ENCODE data around the gene TIAM2. TPM values are rescaled to one million over a fixed set of nuclear protein-coding genes. Genes with fewer than 3 reads are reported as not detected.

The TIAM2 gene
- total RNA-seq, 1 experiment from 2014 or later, result 12.9 TPM

- TF ChIP-seq CTCF (IDR thresholded peaks at IDR 0.05; ENCODE audit: unreplicated experiment), result no peak
Observed at GRCh38 chr6:155301867-155302266, 306.8 kb downstream of the TIAM2 start.

GRCh38 chr6:155303361-155303870 is 308.3 kb downstream of the TIAM2 start:
- no TSS peak for BruUV-seq (replicated peaks)
- H3K27ac Mint-ChIP-seq (ENCODE audit: unreplicated experiment), result no peak overlapping the region
- no peaks in the 10 kb centered on the region for H3K27me3 Mint-ChIP-seq (ENCODE audit: unreplicated experiment)
- CTCF ChIA-PET, result no interaction called here
- no peak for DNase-seq
- H3K9me3 Mint-ChIP-seq (ENCODE audit: low read depth, unreplicated experiment), result no peaks in the 10 kb centered on the region
- intact Hi-C loops (cut with micrococcal nuclease; ENCODE audit: unreplicated experiment), result no loop called here
- H3K4me3 Mint-ChIP-seq (ENCODE audit: low read depth, unreplicated experiment), result no peak overlapping the region
- TF ChIP-seq CTCF (IDR thresholded peaks at IDR 0.05; ENCODE audit: unreplicated experiment), result no peak
- H3K36me3 Mint-ChIP-seq (ENCODE audit: insufficient read depth, unreplicated experiment), result peaks cover 9% of the 10 kb centered on the region
- no peaks in the 10 kb centered on the region for H3K4me1 Mint-ChIP-seq (ENCODE audit: low read depth, unreplicated experiment)

More at GRCh38 chr6:155301867-155302266, 306.8 kb downstream of the TIAM2 start:
- intact Hi-C loops (cut with micrococcal nuclease; ENCODE audit: unreplicated experiment), result no loop called here
- H3K27ac Mint-ChIP-seq (ENCODE audit: unreplicated experiment), result no peak overlapping the region
- BruUV-seq (replicated peaks), result no TSS peak
- no peaks in the 10 kb centered on the region for H3K27me3 Mint-ChIP-seq (ENCODE audit: unreplicated experiment)
- CTCF ChIA-PET, result no interaction called here
- H3K9me3 Mint-ChIP-seq (ENCODE audit: low read depth, unreplicated experiment), result no peaks in the 10 kb centered on the region
- H3K4me1 Mint-ChIP-seq (ENCODE audit: low read depth, unreplicated experiment), result no peaks in the 10 kb centered on the region
- no peak overlapping the region for H3K4me3 Mint-ChIP-seq (ENCODE audit: low read depth, unreplicated experiment)
- DNase-seq, result no peak
- peaks cover 15% of the 10 kb centered on the region for H3K36me3 Mint-ChIP-seq (ENCODE audit: insufficient read depth, unreplicated experiment)

- Mint-ChIP-seq H3K27ac (ENCODE audit: unreplicated experiment) (no peak overlapping the region), H3K4me1 (ENCODE audit: low read depth, unreplicated experiment) (peaks cover 7% of the 10 kb centered on the region), H3K9me3 (ENCODE audit: low read depth, unreplicated experiment) (peaks cover 3% of the 10 kb centered on the region), H3K4me3 (ENCODE audit: low read depth, unreplicated experiment) (no peak overlapping the region), H3K27me3 (ENCODE audit: unreplicated experiment) (no peaks in the 10 kb centered on the region), H3K36me3 (ENCODE audit: insufficient read depth, unreplicated experiment) (peaks cover 15% of the 10 kb centered on the region)
- TF ChIP-seq CTCF (IDR thresholded peaks at IDR 0.05; ENCODE audit: unreplicated experiment), result no peak
- intact Hi-C loops (cut with micrococcal nuclease; ENCODE audit: unreplicated experiment), result no loop called here
- CTCF ChIA-PET, result interaction anchor here (1.3 kb wide), 1 partner anchor 439 kb away, joined by 4 read pairs; no protein-coding TSS in a partner anchor
- DNase-seq, result no peak
- no TSS peak for BruUV-seq (replicated peaks)
Observed at GRCh38 chr6:155306958-155307357, 311.8 kb downstream of the TIAM2 start.

Data from Calu3 (cell line).